Limb (tissue), 2 donors: Measurements from ENCODE around the gene RNFT1.
"Not testable (repeated sequence)": the region's sequence is repeated elsewhere in the genome, so short reads cannot be mapped to it uniquely, and the experiment has no call there.

ENCODE experiments used
- DNase-seq, 2 donors: peaks; one replicate each; pipeline ENCODE4 v3.0.0-alpha.2; 2016; ENCODE audit errors: extremely low spot score in 2 of 2

The RNFT1 gene

GRCh38 chr17:59964482-59965328 is at the start of gene RNFT1:
Gene RNFT1, minus strand, starts transcription at chr17:59964740. Its CDS starts 77 bp downstream, at chr17:59964663.
- peak; percentile 84 to 94 for DNase-seq

GRCh38 chr17:60009326-60009725 is 44.8 kb upstream of the RNFT1 start:
- not testable (repeated sequence) for DNase-seq

GRCh38 chr17:60008377-60008776 is 43.8 kb upstream of the RNFT1 start:
- DNase-seq, result not testable (repeated sequence)

- no peak for DNase-seq
These were observed 41.6 kb upstream of the RNFT1 start for GRCh38 chr17:60006160-60006559.

GRCh38 chr17:60004561-60004960 is 40.0 kb upstream of the RNFT1 start:
- not testable (repeated sequence) for DNase-seq

- not testable (repeated sequence) for DNase-seq
These were observed 37.9 kb upstream of the RNFT1 start for GRCh38 chr17:60002405-60002804.

GRCh38 chr17:59996608-59997007 is 32.1 kb upstream of the RNFT1 start:
- DNase-seq, result not testable (repeated sequence)

- DNase-seq, result not testable (repeated sequence)
These were observed 10.6 kb upstream of the RNFT1 start for GRCh38 chr17:59975166-59975565.

- DNase-seq, result not testable (repeated sequence)
These were observed 8.9 kb upstream of the RNFT1 start for GRCh38 chr17:59973483-59973882.

GRCh38 chr17:59972778-59973177 is 8.2 kb upstream of the RNFT1 start:
- DNase-seq, result peak in 1 of 2 donors; percentile 7

- not testable (repeated sequence) for DNase-seq
These were observed 7.2 kb upstream of the RNFT1 start for GRCh38 chr17:59971771-59972170.

- peak; percentile 55 to 63 for DNase-seq
These were observed 630 bp downstream of the RNFT1 start for GRCh38 chr17:59963738-59964481.

- DNase-seq, result no peak
These were observed 1.7 kb downstream of the RNFT1 start for GRCh38 chr17:59962739-59963318.

GRCh38 chr17:59959574-59959973 is 5.0 kb downstream of the RNFT1 start:
- not testable (repeated sequence) for DNase-seq

- DNase-seq, result no peak
These were observed 9.7 kb downstream of the RNFT1 start for GRCh38 chr17:59954856-59955255.

GRCh38 chr17:59950049-59950448 is 14.5 kb downstream of the RNFT1 start:
- no peak for DNase-seq

- not testable (repeated sequence) for DNase-seq
These were observed 17.2 kb downstream of the RNFT1 start for GRCh38 chr17:59947310-59947709.

- DNase-seq, result not testable (repeated sequence)
These were observed 18.1 kb downstream of the RNFT1 start for GRCh38 chr17:59946433-59946832.

- no peak for DNase-seq
These were observed 23.4 kb downstream of the RNFT1 start for GRCh38 chr17:59941131-59941530.

- DNase-seq, result not testable (repeated sequence)
These were observed 23.8 kb downstream of the RNFT1 start for GRCh38 chr17:59940697-59941096.

GRCh38 chr17:59933317-59933716 is 31.2 kb downstream of the RNFT1 start:
- DNase-seq, result not testable (repeated sequence)

- DNase-seq, result not testable (repeated sequence)
These were observed 33.8 kb downstream of the RNFT1 start for GRCh38 chr17:59930768-59931167.
